Immature natural killer cell (primary cell): Measurements from ENCODE around the gene EPS8L1. TPM values are rescaled to one million over a fixed set of nuclear protein-coding genes. Genes with fewer than 3 reads are reported as not detected.

ENCODE experiments used
- DNase-seq, 3 donors: peaks; one replicate each; pipeline ENCODE4 v3.0.0; 2022; ENCODE audit warnings: mixed read lengths in 1 of 3
- H3K27ac Mint-ChIP-seq, 6 donors: one replicate each; pipeline ENCODE4 v1.8.0; 2020; ENCODE audit warnings: mixed read lengths in 6 of 6, mild to moderate bottlenecking in 5 of 6, inconsistent platforms in 4 of 6, moderate library complexity in 3 of 6
- H3K27me3 Mint-ChIP-seq, 3 donors: one replicate each; pipeline ENCODE4 v1.8.0; 2020 to 2021; ENCODE audit warnings: low read depth in 3 of 3, mild to moderate bottlenecking in 3 of 3, mixed read lengths in 3 of 3, moderate library complexity in 3 of 3, inconsistent platforms in 1 of 3
- H3K36me3 Mint-ChIP-seq, 3 donors: one replicate each; pipeline ENCODE4 v1.8.0; 2020; ENCODE audit warnings: mixed read lengths in 3 of 3, inconsistent platforms in 2 of 3, mild to moderate bottlenecking in 2 of 3
- H3K4me1 Mint-ChIP-seq, 2 donors: one replicate each; pipeline ENCODE4 v1.8.0; 2020; ENCODE audit warnings: inconsistent platforms in 2 of 2, mild to moderate bottlenecking in 2 of 2, mixed read lengths in 2 of 2, moderate library complexity in 1 of 2
- H3K4me3 Mint-ChIP-seq, 5 donors: one replicate each; pipeline ENCODE4 v1.8.0; 2020; ENCODE audit warnings: mild to moderate bottlenecking in 5 of 5, mixed read lengths in 5 of 5, inconsistent platforms in 3 of 5, moderate library complexity in 3 of 5
- H3K9me3 Mint-ChIP-seq, 6 donors: one replicate each; pipeline ENCODE4 v1.8.0; 2020; ENCODE audit warnings: mild to moderate bottlenecking in 6 of 6, mixed read lengths in 6 of 6, inconsistent platforms in 4 of 6, moderate library complexity in 3 of 6
- polyA plus RNA-seq, 3 donors: library from polyadenylated mRNA; unstranded; fragments of 300-500 nt; fragmentation: Illumina TruSeq; gene quantifications; one replicate each; pipeline ENCODE4 v1.2.3, GENCODE V29; 2021

The EPS8L1 gene
- polyA plus RNA-seq, 3 donors from 2014 or later = 4.5 to 7.3 (median 6.4) TPM

DNA sequence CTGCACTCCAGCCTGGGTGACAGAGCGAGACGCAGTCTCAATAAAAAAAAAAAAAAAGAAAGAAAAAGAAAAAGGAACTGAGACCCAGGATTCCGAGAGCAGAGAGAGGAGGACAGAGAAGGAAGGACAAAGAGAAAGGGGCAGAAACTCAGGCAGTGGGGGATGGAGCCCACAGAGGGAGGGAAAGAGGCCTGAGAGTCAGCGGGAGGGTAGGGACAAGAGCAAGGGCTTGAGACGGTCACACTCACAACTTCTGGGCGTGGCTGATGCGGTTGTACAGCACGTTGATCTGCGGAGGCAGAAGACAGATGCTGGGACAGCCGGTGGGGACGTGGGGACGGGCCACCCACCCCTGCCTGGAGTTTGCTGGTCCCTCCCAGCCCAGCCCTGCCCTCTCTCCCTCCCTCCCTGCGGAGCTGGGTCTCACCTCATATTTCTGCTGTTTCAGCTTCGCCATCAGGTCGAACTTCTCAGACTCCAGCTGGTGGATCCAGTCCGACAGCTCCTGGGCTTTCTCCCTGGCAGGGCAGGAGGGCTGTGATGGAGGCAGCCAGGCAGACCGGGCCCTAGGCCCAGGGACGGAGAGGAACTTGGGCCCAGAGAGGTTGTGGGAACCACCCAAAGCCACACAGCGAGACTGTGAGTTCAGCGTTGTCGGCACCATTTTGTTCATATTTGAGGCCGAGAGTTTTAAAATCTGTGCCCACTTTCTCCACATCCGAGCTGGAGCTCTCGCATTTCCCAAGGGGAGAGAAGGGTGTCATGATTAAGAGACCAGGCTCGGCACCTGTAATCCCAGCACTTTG, 58.2 kb downstream of the EPS8L1 start:
- Mint-ChIP-seq H3K9me3 (peaks cover 0 to 1% (median 0%) of the 10 kb centered on the region in 6 donors), H3K27ac (no peak overlapping the region), H3K36me3 (no peaks in the 10 kb centered on the region), H3K4me1 (no peaks in the 10 kb centered on the region), H3K4me3 (no peak overlapping the region), H3K27me3 (peaks cover 8 to 23% (median 13%) of the 10 kb centered on the region in 3 donors)
- no peak for DNase-seq

DNA sequence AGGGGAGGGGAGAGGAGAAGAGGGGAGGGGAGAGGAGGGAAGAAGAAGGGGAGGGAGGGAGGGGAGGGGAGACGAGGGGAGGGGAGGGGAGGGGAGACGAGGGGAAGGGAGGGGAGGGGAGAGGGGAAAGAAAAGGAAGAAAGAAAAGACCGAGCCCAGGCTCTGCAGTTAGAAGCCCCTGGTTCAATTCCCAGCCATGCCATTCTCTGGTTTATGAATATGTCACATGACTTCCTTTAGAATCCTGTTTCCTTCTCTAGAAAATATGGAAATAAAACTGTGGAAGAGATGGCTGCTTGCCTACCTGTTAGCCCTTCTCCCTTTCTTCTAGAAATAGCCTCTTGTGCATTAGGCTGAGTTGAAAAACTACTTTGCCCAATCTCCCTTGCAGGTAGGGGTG, 59.1 kb downstream of the EPS8L1 start:
- Mint-ChIP-seq H3K27ac (no peak overlapping the region), H3K36me3 (no peaks in the 10 kb centered on the region), H3K4me3 (no peak overlapping the region), H3K4me1 (no peaks in the 10 kb centered on the region), H3K9me3 (peaks cover 0 to 1% (median 0%) of the 10 kb centered on the region in 6 donors), H3K27me3 (peaks cover 9 to 23% (median 13%) of the 10 kb centered on the region in 3 donors)
- DNase-seq = no peak

- DNase-seq = no peak
- peaks cover 0 to 1% (median 0%) of the 10 kb centered on the region in 6 donors for H3K9me3 Mint-ChIP-seq
Observed at GRCh38 chr19:55136399-55137102, 60.9 kb downstream of the EPS8L1 start.

More at GRCh38 chr19:55136399-55137102, 60.9 kb downstream of the EPS8L1 start:
- H3K4me3 Mint-ChIP-seq = no peak overlapping the region
- peaks cover 0 to 2% of the 10 kb centered on the region in 2 donors for H3K4me1 Mint-ChIP-seq
- peaks cover 15 to 21% (median 17%) of the 10 kb centered on the region in 3 donors for H3K27me3 Mint-ChIP-seq
- H3K36me3 Mint-ChIP-seq = no peaks in the 10 kb centered on the region
- H3K27ac Mint-ChIP-seq = no peak overlapping the region

Other genes starting within 250 kb of the EPS8L1 start
- gene KIR2DS4, start 243.2 kb upstream of the EPS8L1 start, polyA plus RNA-seq = 100 to 1,000 TPM in 1 of 3 donors, 10 to 100 TPM in 2; 55.3 to 149 (median 79.7) TPM
- gene KIR3DL2, start 225.4 kb upstream of the EPS8L1 start, polyA plus RNA-seq = 10 to 100 TPM; 36.1 to 61.1 (median 44.1) TPM
- gene FCAR, start 201.6 kb upstream of the EPS8L1 start, polyA plus RNA-seq = under 1 TPM in 1 of 3 donors, not detected in 2; 0.46 TPM
- 100 to 1,000 TPM in 1 of 3 donors, 10 to 100 TPM in 2; 34.1 to 146 (median 61.1) TPM for gene NCR1, start 169.7 kb upstream of the EPS8L1 start, polyA plus RNA-seq
- gene NLRP7, start 128.3 kb upstream of the EPS8L1 start, polyA plus RNA-seq = 1 to 10 TPM in 1 of 3 donors, under 1 TPM in 1, not detected in 1; 0.27 to 2.0 TPM
- gene NLRP2, start 109.5 kb upstream of the EPS8L1 start, polyA plus RNA-seq = 10 to 100 TPM in 1 of 3 donors, 1 to 10 TPM in 2; 1.9 to 18.7 (median 4.4) TPM
- gene GP6, start 37.6 kb upstream of the EPS8L1 start, polyA plus RNA-seq = under 1 TPM in 2 of 3 donors, not detected in 1; 0.64 to 0.78 TPM
- gene RDH13, start 12.7 kb upstream of the EPS8L1 start, polyA plus RNA-seq = 10 to 100 TPM in 1 of 3 donors, 1 to 10 TPM in 2; 4.2 to 17.0 (median 4.5) TPM
- gene PPP1R12C, start 41.8 kb downstream of the EPS8L1 start, polyA plus RNA-seq = 1 to 10 TPM in 2 of 3 donors, under 1 TPM in 1; 0.63 to 8.5 (median 3.5) TPM
- gene TNNT1, start 73.3 kb downstream of the EPS8L1 start, polyA plus RNA-seq = not detected
- gene TNNI3, start 81.9 kb downstream of the EPS8L1 start, polyA plus RNA-seq = 1 to 10 TPM in 1 of 3 donors, not detected in 2; 1.5 TPM
- gene DNAAF3, start 90.7 kb downstream of the EPS8L1 start, polyA plus RNA-seq = not detected
- under 1 TPM in 2 of 3 donors, not detected in 1; 0.55 to 0.96 TPM for gene SYT5, start 104.4 kb downstream of the EPS8L1 start, polyA plus RNA-seq
- not detected for gene PTPRH, start 133.6 kb downstream of the EPS8L1 start, polyA plus RNA-seq
- 1 to 10 TPM in 1 of 3 donors, under 1 TPM in 1, not detected in 1; 0.59 to 2.4 TPM for gene TMEM86B, start 152.9 kb downstream of the EPS8L1 start, polyA plus RNA-seq
- 100 to 1,000 TPM in 1 of 3 donors, 10 to 100 TPM in 2; 43.1 to 123 (median 47.9) TPM for gene PPP6R1, start 183.1 kb downstream of the EPS8L1 start, polyA plus RNA-seq
- 10 to 100 TPM; 42.6 to 46.7 (median 46.3) TPM for gene HSPBP1, start 204.2 kb downstream of the EPS8L1 start, polyA plus RNA-seq
- not detected for gene BRSK1, start 208.1 kb downstream of the EPS8L1 start, polyA plus RNA-seq
- not detected for gene TMEM150B, start 249.5 kb downstream of the EPS8L1 start, polyA plus RNA-seq